Fibroblast of the aortic adventitia (primary cell): Measurements from ENCODE around the gene PAX4. TPM values are rescaled to one million over a fixed set of nuclear protein-coding genes. Genes with fewer than 3 reads are reported as not detected.

ENCODE experiments used
- DNase-seq: peaks from one replicate; pipeline ENCODE4 v3.0.0-alpha.2; 2010; ENCODE audit warnings: low read depth
- H3K4me3 ChIP-seq: 2 replicates; pipeline ENCODE4 v1.5.1; 2011; ENCODE audit warnings: low read depth, mild to moderate bottlenecking, control low read depth, low read length, moderate library complexity
- CTCF ChIP-seq: IDR thresholded peaks from 2 replicates; pipeline ENCODE4 v1.5.1; 2011; ENCODE audit warnings: mild to moderate bottlenecking, low read length, control low read depth, inconsistent platforms; ENCODE audit not compliant: insufficient read depth
- total RNA-seq: library from RNA; depleted of rRNA; stranded (reverse); fragments of >200 nt; gene quantifications from 2 replicates; pipeline ENCODE4 v1.2.3, GENCODE V29; 2012; ENCODE audit warnings: low replicate concordance

The PAX4 gene
- total RNA-seq, 1 donor: not detected

- no peak for TF ChIP-seq CTCF
- DNase-seq: no peak
- H3K4me3 ChIP-seq: peak overlapping the region; percentile 99
Measured at GRCh38 chr7:127650847-127651555, 33.1 kb upstream of the PAX4 start.

DNA sequence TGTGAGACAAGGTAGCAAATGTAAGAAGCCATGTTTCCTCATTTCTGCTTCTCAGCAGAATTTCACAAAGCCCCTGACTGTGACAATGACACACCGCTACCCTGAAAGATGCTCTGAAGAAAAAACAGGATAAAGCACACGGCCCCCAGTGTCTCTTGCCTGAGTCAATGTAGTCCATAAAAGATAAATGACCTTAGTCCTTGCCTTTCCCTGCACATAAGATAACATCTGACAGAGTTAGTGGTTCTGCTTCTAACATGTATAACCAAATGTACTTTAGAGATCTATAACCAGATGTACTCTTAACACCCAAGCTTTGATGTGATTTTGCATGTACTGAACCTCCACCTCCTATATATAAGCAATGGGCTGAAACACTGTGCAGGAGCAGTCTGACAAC lies 31.0 kb upstream of the PAX4 start:
- no peak for DNase-seq
- no peak for TF ChIP-seq CTCF
- H3K4me3 ChIP-seq: no peak overlapping the region

- TF ChIP-seq CTCF: no peak
- no peak for DNase-seq
- H3K4me3 ChIP-seq: no peak overlapping the region
Measured at GRCh38 chr7:127647636-127648035, 29.7 kb upstream of the PAX4 start.

- peak; percentile 36 for DNase-seq
- no peak for TF ChIP-seq CTCF
- H3K4me3 ChIP-seq: no peak overlapping the region
Measured at GRCh38 chr7:127644484-127644883, 26.5 kb upstream of the PAX4 start.

- no peak for TF ChIP-seq CTCF
- H3K4me3 ChIP-seq: no peak overlapping the region
- no peak for DNase-seq
Measured at GRCh38 chr7:127638197-127638596, 20.3 kb upstream of the PAX4 start.

DNA sequence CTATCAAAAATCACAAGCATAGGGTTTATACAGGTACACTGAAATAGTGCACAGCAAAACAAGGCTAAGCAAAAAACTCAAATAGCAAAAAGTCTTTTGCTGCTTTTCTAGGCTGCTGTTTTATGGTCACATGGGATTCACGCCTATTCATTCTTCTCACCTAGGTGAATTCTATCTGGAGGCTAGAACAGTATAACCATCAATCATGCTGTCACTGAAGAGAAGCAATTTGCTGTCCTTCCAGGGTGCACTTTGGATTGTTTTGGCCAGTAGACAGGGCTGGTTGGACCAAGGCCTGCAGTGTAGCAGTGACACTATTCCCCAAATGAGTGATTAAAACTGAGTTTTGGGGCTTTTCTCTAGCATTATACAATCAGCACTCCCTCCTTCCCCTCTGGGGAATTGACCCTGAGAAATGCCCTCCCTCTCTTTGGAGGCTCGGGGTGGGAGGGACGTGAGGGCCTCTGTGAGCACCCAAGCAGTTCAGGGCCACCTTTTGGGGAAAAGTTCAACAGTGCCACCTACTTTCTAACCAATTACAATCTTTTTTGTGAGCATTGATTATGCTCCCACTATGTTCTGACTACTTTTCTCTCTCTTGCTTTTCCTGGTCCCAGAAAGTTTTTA lies 17.8 kb upstream of the PAX4 start:
- DNase-seq: no peak
- TF ChIP-seq CTCF: no peak
- no peak overlapping the region for H3K4me3 ChIP-seq
